GM20000 (cell line): ENCODE data around the gene ISYNA1.
A peak's percentile ranks its signal among the peaks of the same experiment; 100 is the strongest.

Source experiments
- DNase-seq: peaks from one replicate; pipeline ENCODE4 v3.0.0; 2012; ENCODE audit warnings: low spot score
- TF ChIP-seq, protein P1 (sequence below): IDR thresholded peaks from 2 replicates; pipeline ENCODE4 v1.5.1; 2012; ENCODE audit warnings: mild to moderate bottlenecking, control low read depth; ENCODE audit errors: extremely low read depth, missing control alignments

Gene ISYNA1

DNA sequence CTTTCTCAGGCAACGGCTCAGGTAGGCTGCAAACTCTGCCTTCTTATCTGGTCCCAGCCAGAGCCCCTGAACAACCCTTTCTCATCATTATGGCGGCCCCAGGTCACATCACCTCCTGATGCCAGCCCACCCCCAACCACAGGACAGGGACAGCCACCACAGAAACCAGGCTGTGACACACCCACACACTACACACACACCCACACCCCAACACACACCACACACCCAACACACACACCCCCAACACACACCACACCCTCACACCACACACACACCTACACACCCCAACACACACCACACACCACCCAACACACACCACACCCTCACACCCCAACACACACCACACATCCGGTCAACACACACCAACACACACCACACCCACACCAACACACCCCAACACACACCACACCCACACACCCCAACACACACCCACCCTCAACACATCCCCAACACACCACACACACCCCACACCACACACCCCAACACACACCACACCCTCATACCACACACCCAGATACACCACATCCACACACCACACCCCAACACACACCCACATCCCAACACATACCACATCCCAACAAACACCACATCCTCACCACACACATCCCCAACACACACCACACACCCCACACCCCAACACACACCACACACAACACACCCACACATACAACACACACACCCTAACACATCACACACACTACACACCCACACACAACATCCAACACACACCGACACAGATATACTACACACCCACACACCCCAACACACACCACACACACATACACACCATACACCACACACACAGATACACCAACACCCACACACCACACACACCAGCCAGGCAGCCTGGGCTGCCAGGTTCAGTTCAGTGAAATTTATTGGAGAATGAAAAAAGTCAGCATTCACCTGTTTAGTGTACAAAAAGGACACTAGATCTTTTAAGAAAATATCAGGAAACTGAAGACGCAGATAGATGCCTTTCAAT, 4.2 kb upstream of the ISYNA1 start:
- no peak for DNase-seq
- TF ChIP-seq, protein P1, sequence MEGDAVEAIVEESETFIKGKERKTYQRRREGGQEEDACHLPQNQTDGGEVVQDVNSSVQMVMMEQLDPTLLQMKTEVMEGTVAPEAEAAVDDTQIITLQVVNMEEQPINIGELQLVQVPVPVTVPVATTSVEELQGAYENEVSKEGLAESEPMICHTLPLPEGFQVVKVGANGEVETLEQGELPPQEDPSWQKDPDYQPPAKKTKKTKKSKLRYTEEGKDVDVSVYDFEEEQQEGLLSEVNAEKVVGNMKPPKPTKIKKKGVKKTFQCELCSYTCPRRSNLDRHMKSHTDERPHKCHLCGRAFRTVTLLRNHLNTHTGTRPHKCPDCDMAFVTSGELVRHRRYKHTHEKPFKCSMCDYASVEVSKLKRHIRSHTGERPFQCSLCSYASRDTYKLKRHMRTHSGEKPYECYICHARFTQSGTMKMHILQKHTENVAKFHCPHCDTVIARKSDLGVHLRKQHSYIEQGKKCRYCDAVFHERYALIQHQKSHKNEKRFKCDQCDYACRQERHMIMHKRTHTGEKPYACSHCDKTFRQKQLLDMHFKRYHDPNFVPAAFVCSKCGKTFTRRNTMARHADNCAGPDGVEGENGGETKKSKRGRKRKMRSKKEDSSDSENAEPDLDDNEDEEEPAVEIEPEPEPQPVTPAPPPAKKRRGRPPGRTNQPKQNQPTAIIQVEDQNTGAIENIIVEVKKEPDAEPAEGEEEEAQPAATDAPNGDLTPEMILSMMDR, result no peak

DNA sequence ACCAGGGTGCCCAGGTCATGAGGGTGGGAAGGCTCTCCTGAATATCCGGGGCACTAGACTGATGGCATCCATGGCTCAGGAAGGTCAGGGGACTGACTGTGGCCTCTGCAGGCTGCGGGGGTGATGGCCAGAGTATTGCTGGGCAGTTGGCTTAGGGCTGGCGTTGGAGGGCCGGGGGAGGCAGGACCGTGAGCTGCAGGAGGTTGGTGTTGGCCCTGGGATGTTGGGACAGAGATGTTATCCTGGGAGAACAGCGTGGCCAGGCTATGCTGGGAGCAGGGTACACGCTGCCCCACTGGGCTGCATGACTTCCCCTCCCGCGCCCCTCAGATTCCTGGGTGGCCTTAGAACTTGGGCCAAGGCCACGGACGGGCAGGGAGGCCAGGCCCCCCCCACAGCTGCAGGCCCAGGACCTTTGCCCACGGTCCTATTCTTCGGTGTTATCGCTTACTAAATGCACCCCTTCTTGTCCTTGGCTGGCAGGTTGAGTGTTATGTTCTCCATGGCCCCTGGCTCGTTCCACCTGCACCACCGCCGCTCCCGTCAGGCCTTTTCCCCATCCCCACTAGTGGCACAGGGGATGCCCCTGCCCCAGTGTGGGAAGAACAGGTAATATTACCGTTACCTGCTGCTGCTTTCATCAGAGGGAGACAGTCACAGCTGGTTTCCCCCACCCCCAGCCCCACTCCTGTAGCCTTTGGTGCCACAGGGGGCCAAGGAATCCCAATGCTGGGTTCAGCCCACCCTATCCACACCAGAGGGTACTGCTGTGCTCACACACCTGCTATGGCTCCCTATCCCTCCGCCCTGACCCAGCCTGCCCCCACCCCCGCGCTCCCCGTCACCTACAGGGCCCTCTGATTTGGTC, 3.2 kb upstream of the ISYNA1 start:
- TF ChIP-seq, protein P1, result no peak
- DNase-seq, result no peak

DNA sequence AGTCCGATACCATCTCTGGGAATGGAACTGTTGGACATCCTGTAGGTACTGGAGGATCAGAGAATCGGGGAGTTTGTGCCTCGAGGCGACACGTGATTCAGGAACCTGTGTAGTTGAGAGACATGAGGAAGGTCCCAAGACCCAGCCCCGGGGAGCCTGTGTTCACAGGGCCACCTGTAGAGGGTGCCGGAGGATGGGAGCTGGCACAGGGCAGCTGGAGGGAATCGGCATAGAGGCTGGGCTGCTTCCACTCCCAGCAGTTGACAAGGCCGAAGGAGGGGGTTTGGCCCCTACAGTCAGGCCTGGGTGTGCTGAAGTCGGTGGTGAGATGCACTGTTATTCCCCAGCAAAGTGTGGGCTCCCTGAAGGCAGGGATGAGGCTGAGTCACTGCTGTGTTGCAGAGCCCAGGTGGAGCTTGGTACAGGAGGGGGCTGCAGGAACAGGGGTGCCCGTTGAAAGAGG, 2.5 kb upstream of the ISYNA1 start:
- no peak for DNase-seq
- TF ChIP-seq, protein P1, result peak; percentile 42

DNA sequence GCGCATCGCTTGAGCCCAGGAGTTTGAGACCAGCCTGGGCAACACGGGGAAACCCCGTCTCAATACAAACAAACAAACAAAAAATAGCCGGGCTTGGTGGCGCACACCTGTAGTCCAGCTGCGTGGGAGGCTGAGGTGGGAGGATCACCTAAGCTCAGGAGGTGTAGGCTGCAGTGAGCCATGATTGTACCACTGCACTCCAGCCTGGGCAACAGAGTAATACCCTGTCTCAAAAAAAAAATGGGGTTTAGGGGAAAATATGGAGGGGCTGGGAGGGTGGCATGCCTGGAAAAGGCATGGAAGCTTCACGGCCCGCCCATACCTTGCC, 1.9 kb upstream of the ISYNA1 start:
- TF ChIP-seq, protein P1, result no peak

DNA sequence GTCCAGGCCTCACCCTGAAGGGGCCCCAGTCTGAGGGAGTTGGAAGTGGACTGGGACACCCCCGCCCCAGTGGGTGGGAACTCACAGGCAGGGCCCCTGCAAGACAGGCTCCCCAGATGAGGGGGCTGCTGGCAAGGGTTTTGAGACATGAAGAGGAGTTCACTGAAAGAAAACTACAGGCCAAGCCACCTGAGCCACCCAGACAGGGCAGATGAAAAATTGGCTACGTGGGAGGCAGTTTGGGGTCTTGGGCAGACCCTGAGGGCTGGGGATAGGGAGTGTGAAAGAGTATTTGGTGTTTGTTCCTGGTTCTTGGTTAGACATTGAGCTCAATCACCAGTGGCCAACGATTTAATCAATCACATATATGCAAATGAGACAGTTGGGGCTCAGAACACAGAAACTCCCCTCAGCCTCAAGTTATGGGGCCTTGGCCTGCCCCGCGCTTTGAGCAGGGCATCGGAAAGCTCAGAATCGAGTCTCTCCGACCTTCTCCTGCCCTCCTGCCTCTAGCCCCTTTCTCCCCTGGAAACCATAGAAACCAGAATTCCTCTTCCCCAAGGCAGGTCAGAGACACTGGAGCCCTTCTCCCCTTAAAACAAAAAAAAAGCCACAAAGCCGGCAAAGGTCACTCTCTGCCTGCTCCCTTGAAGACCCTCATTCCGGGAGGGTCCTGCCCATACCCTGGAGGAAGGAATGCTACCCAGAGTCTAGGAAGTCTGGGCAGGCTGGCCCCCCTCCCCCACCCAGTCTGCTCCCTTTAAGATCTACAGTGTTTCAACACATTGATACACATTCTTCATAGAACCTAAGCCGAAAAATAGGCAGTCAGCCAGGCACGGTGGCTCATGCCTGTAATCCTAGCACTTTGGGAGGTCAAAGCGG, 1.3 kb upstream of the ISYNA1 start:
- DNase-seq, result no peak
- TF ChIP-seq, protein P1, result no peak

More for the DNA sequence above, 1.9 kb upstream of the ISYNA1 start:
- no peak for DNase-seq

DNA sequence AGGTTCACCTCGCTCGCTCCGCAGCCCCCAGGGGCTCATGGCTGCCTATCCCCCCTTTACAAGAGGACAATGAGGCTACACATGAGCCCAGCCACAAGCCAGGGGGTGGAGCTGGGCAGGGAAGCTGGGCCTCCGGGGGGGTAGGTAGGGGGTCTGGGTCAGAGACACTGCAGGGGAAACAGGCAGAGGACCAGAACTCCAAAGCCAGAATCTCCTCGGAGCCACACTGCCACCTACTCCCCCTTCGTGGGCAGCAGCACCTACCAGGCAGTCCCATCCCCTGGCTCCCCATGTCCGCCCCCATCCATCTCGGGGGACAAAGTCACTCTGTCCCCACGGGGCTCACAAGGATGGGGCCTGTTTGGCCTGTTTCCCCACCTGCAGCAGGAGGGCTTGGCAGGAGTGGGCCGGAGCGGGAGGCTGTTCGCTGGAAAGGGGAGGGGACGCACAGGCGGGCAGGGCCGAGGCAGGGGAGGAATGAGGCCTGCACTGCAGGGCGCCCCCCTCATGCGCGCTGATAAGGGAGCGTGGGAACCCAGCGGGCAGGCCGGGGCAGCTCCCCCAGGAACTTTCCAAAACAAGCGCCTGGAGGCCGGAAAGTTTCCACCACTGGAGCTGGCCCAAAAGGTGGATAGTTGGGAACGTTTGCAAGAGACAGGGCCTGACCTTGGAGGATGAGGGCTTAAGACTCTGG, 545 bp upstream of the ISYNA1 start:
- TF ChIP-seq, protein P1, result no peak
- no peak for DNase-seq
